GM12878 (cell line): ENCODE results near the gene OS9. TPM values are rescaled to one million over a fixed set of nuclear protein-coding genes. Genes with fewer than 3 reads are reported as not detected.
A peak's percentile ranks its signal among the peaks of the same experiment; 100 is the strongest.

Experiments used
- ATAC-seq: fragments of 200-7000 bp; cut with Tn5 transposase; 3 replicates; pipeline ENCODE4 v1.9.1; 2020; ENCODE audit warnings: mild to moderate bottlenecking, moderate library complexity
- BruUV-seq: library from RNA; stranded (reverse); fragments of 400-500 nt; replicated peaks from 2 replicates; lab custom pipeline; 2021; lab: Mats Ljungman, UMichigan
- CTCF ChIA-PET: fragments of 300-600 bp; sonication (Branson Sonifier 250); formaldehyde crosslinking; extraction: SDS; loops from one replicate; lab custom pipeline; 2021; ENCODE audit warnings: inconsistent platforms; lab: Yijun Ruan, JAX
- POLR2A ChIA-PET: fragments of 350-600 bp; formaldehyde crosslinking; extraction: SDS; loops from one replicate; lab custom pipeline; 2021; ENCODE audit warnings: inconsistent platforms; lab: Charles Lee
- RAD21 ChIA-PET: fragments of 300-600 bp; sonication (Branson Sonifier 250); formaldehyde crosslinking; loops from one replicate; lab custom pipeline; 2023; ENCODE audit warnings: antibody characterized with exemption; ENCODE audit not compliant: unreplicated experiment; lab: Charles Lee
- SMC1A ChIA-PET: fragments of 300-600 bp; sonication (Branson Sonifier 250); formaldehyde crosslinking; loops from one replicate; lab custom pipeline; 2023; ENCODE audit not compliant: unreplicated experiment, uncharacterized antibody; lab: Charles Lee
- DNase-seq: peaks from one replicate; pipeline ENCODE4 v3.0.0-alpha.2; 2011; ENCODE audit warnings: low read depth, low spot score
- FAIRE-seq: peaks from 3 replicates; lab custom pipeline; 2011; peaks lifted over from hg19 to GRCh38; lab: Jason Lieb, UNC
- H2AFZ ChIP-seq: 2 replicates; pipeline ENCODE4 v1.6.0; 2011; ENCODE audit warnings: low read depth, low read length, control low read depth; ENCODE audit not compliant: control insufficient read depth
- H3K27ac ChIP-seq: 2 replicates; pipeline ENCODE4 v1.5.1; 2011; ENCODE audit warnings: control low read depth; ENCODE audit not compliant: control insufficient read depth, insufficient read depth
- H3K27me3 ChIP-seq, 2 experiments: replicated peaks in 1 of 2; 2 replicates each; pipeline versions ENCODE4 v1.6.0 to v1.6.1; 2011; ENCODE audit warnings: low read length in 1 of 2; ENCODE audit not compliant: control insufficient read depth in 2 of 2, insufficient read depth in 2 of 2
- H3K36me3 ChIP-seq, 2 experiments: 2 replicates each; pipeline ENCODE4 v1.5.1; 2011; ENCODE audit warnings: low read length in 1 of 2; ENCODE audit not compliant: control insufficient read depth in 2 of 2, insufficient read depth in 2 of 2
- H3K4me1 ChIP-seq: 2 replicates; pipeline ENCODE4 v1.6.1; 2011; ENCODE audit warnings: mild to moderate bottlenecking, low read length, moderate library complexity, mixed read lengths; ENCODE audit not compliant: control insufficient read depth, insufficient read depth
- H3K4me2 ChIP-seq: 2 replicates; pipeline ENCODE4 v1.6.0; 2011; ENCODE audit warnings: control low read depth; ENCODE audit not compliant: control insufficient read depth, insufficient read depth
- H3K4me3 ChIP-seq: fragments of 200-600 bp; sonication (generic); 2 replicates; pipeline ENCODE4 v1.5.1; 2016
- H3K79me2 ChIP-seq: 2 replicates; pipeline ENCODE4 v1.6.0; 2011; ENCODE audit warnings: low read length; ENCODE audit not compliant: control insufficient read depth, insufficient read depth
- H3K9ac ChIP-seq: 2 replicates; pipeline ENCODE4 v1.8.0; 2011; ENCODE audit warnings: low read length, control low read depth, mixed read lengths; ENCODE audit not compliant: control insufficient read depth, insufficient read depth
- H3K9me3 ChIP-seq: replicated peaks from 3 replicates; pipeline ENCODE4 v1.5.1; 2011; ENCODE audit warnings: mild to moderate bottlenecking, low read length; ENCODE audit not compliant: control insufficient read depth, insufficient read depth
- H4K20me1 ChIP-seq: 2 replicates; pipeline ENCODE4 v1.6.0; 2011; ENCODE audit not compliant: control insufficient read depth, insufficient read depth
- ATF3 ChIP-seq: IDR thresholded peaks from 2 replicates; pipeline ENCODE4 v1.6.1; 2011; ENCODE audit warnings: low read depth, mild to moderate bottlenecking, low read length, moderate library complexity, borderline replicate concordance; ENCODE audit errors: extremely low read depth
- BACH1 ChIP-seq: fragments of 450-650 bp; IDR thresholded peaks from 2 replicates; pipeline ENCODE4 v1.6.1; 2017; ENCODE audit warnings: mild to moderate bottlenecking, borderline replicate concordance
- BHLHE40 ChIP-seq, 2 experiments: fragments of 450-650 bp in 1 of 2; IDR thresholded peaks; 2 replicates each; pipeline ENCODE4 v1.6.1; 2011 to 2017; ENCODE audit warnings: low read depth in 2 of 2, borderline replicate concordance in 1 of 2, improper control_type of control experiment in 1 of 2, low read length in 1 of 2, mild to moderate bottlenecking in 1 of 2
- CHD1 ChIP-seq: IDR thresholded peaks from 2 replicates; pipeline ENCODE4 v1.6.1; 2012; ENCODE audit warnings: low read depth, low read length, improper control_type of control experiment
- DPF2 ChIP-seq: fragments of 450-650 bp; IDR thresholded peaks from 2 replicates; pipeline ENCODE4 v1.6.1; 2017; ENCODE audit warnings: mild to moderate bottlenecking
- GATAD2B ChIP-seq: fragments of 450-650 bp; conservative IDR thresholded peaks from 2 replicates; pipeline ENCODE4 v1.6.1; 2017; ENCODE audit warnings: low read depth, mild to moderate bottlenecking, moderate library complexity
- HDAC2 ChIP-seq: fragments of 200-600 bp; sonication (generic); IDR thresholded peaks from 2 replicates; pipeline ENCODE4 v1.6.1; 2017
- IKZF1 ChIP-seq: fragments of 450-650 bp; conservative IDR thresholded peaks from 2 replicates; pipeline ENCODE4 v1.6.1; 2017; ENCODE audit warnings: antibody characterized with exemption, mild to moderate bottlenecking
- LARP7 ChIP-seq: fragments of 450-650 bp; IDR thresholded peaks from 2 replicates; pipeline ENCODE4 v1.6.1; 2017; ENCODE audit warnings: mild to moderate bottlenecking
- NR2C1 ChIP-seq: fragments of 450-650 bp; IDR thresholded peaks from 2 replicates; pipeline ENCODE4 v1.6.1; 2017; ENCODE audit warnings: antibody characterized with exemption, mild to moderate bottlenecking, moderate library complexity
- NR2F1 ChIP-seq: fragments of 450-650 bp; conservative IDR thresholded peaks from 2 replicates; pipeline ENCODE4 v1.6.1; 2017; ENCODE audit warnings: mild to moderate bottlenecking
- RUNX3 ChIP-seq: IDR thresholded peaks from 2 replicates; pipeline ENCODE4 v1.6.1; 2012; ENCODE audit warnings: low read length, inconsistent platforms
- SMARCA5 ChIP-seq: fragments of 450-650 bp; IDR thresholded peaks from 2 replicates; pipeline ENCODE4 v1.6.1; 2017; ENCODE audit warnings: mild to moderate bottlenecking
- SPI1 ChIP-seq: IDR thresholded peaks from 2 replicates; pipeline ENCODE4 v1.6.1; 2011; ENCODE audit warnings: low read depth, mild to moderate bottlenecking, low read length, moderate library complexity, borderline replicate concordance; ENCODE audit not compliant: insufficient read depth
- ZNF217 ChIP-seq: fragments of 450-650 bp; IDR thresholded peaks from 2 replicates; pipeline ENCODE4 v1.6.1; 2017; ENCODE audit warnings: antibody characterized with exemption, mild to moderate bottlenecking
- ZSCAN29 ChIP-seq: fragments of 450-650 bp; IDR thresholded peaks from 2 replicates; pipeline ENCODE4 v1.6.1; 2017; ENCODE audit warnings: mild to moderate bottlenecking, moderate library complexity
- WGBS: methylation state at CpG from one replicate; pipeline ENCODE4 v1.1.6; 2016; ENCODE audit warnings: low lambda C conversion rate; ENCODE audit not compliant: insufficient replicate concordance, insufficient coverage; ENCODE audit errors: missing lambda C conversion rate; 5-methylcytosine and 5-hydroxymethylcytosine counted together
- in situ Hi-C: fragments of 300-500 bp; cut with MboI; formaldehyde crosslinking; loops from 9 replicates; pipeline ENCODE4 v1.14.3; 2018; ENCODE audit warnings: mixed read lengths
- intact Hi-C: fragments of 100-400 bp; cut with micrococcal nuclease; formaldehyde crosslinking; loops from one replicate; pipeline ENCODE4 v1.14.2; 2022; ENCODE audit not compliant: unreplicated experiment
- polyA plus RNA-seq, 11 experiments: library from polyadenylated mRNA; depleted of rRNA in 4 of 11; unstranded in 6 of 11; stranded (reverse) in 5 of 11; fragments of >200 nt; fragmentation: Nextera tagmentation in 4 of 11; fragmentation: Illumina TruSeq in 1 of 11; extraction: Ambion mirVana in 4 of 11; extraction: Trizol in 1 of 11; gene quantifications; 1 replicate in 1 of 11; 2 replicates in 10 of 11; pipeline versions ENCODE4 v1.2.1 to v1.2.3, GENCODE V29; 2011 to 2016; ENCODE audit warnings: inconsistent platforms in 2 of 11, missing spikeins in 2 of 11, low read depth in 1 of 11
- total RNA-seq, 4 experiments: library from RNA; depleted of rRNA in 3 of 4; stranded (reverse); fragments of >200 nt in 3 of 4; fragmentation: Illumina TruSeq in 1 of 4; extraction: Trizol in 1 of 4; gene quantifications; 2 replicates each; pipeline versions ENCODE4 v1.2.1 to v1.2.3, GENCODE V29; 2013 to 2021

The OS9 gene
- total and polyA plus RNA-seq, 10 of the 15 experiments (the other 5 are each of a cell fraction or from before 2014, with no cell fraction given), result 5.2 to 106 (median 79.1) TPM

GRCh38 chr12:57755454-57756372 lies 61.8 kb downstream of the OS9 start:
- ChIA-PET SMC1A (interaction anchor here (1.0 to 1.9 kb wide), 11 partner anchors 11 to 150 kb away, joined by 3 to 14 read pairs (median 4); partner anchors contain the start of genes CYP27B1, EEF1AKMT3, METTL1 and TSFM), CTCF (interaction anchor here (0.6 to 4.7 kb wide), 29 partner anchors 7 to 477 kb away, joined by 3 to 62 read pairs (median 5); partner anchors contain the start of genes CYP27B1, EEF1AKMT3, METTL1 and TSFM), POLR2A (interaction anchor here (1.0 to 2.5 kb wide), 7 partner anchors 8 to 28 kb away, joined by 3 to 19 read pairs (median 5); partner anchors contain the start of genes EEF1AKMT3, METTL1 and TSPAN31), RAD21 (interaction anchor here (0.6 to 2.0 kb wide), 7 partner anchors 11 to 186 kb away, joined by 3 to 13 read pairs (median 6); partner anchors contain the start of genes ATP23, EEF1AKMT3, METTL1 and TSPAN31)
- TF ChIP-seq BACH1 (peak; percentile 33; the same call in 1 of the 2 replicates), NR2F1 (peak; percentile 85), BHLHE40 (IDR thresholded peaks at IDR 0.05; ENCODE audit: borderline replicate concordance in 1 of 2, low read depth in 2 of 2, low read length in 1 of 2) (peak in 1 of 2 experiments; percentile 32; a peak in 1 of 4 replicates), NR2C1 (0 out of 2 replicates have a peak, but pooled peaks have one; percentile 24), IKZF1 (peak; percentile 41), SMARCA5 (no peak), GATAD2B (peak; percentile 43; the same call in 1 of the 2 replicates), ZNF217 (0 out of 2 replicates have a peak, but pooled peaks have one; percentile 39), CHD1 (no peak), ATF3 (no peak), RUNX3 (no peak), LARP7 (peak; percentile 58; the same call in 1 of the 2 replicates), ZSCAN29 (no peak), DPF2 (peak; percentile 42; the same call in 1 of the 2 replicates), SPI1 (peak; percentile 56), HDAC2 (no peak)
- H4K20me1 ChIP-seq, result no peaks in the 10 kb centered on the region; the same call in 1 of the 2 replicates
- peaks cover 15% of the 10 kb centered on the region for H3K79me2 ChIP-seq
- H3K27ac ChIP-seq, result peak overlapping the region; percentile 43; the same call in 1 of the 2 replicates
- peak overlapping the region; percentile 58 for H3K4me2 ChIP-seq
- WGBS, result 4% methylated on average over 35 of the region's 76 CpGs
- intact Hi-C loops (loop anchor here (1.0 to 10.0 kb wide), 4 partner anchors 17 to 281 kb away; partner anchors contain the start of genes ARHGAP9, EEF1AKMT3 and METTL1), in situ Hi-C loops (no loop called here)
- DNase-seq (no peak), FAIRE-seq (no peak), ATAC-seq (no peak)
- peaks cover 0 to 4% of the 10 kb centered on the region in 2 experiments; a peak in 2 of 4 replicates for H3K36me3 ChIP-seq
- peak overlapping the region; percentile 6; the same call in 1 of the 2 replicates for H2AFZ ChIP-seq
- no TSS peak for BruUV-seq
- H3K4me3 ChIP-seq, result peak overlapping the region; percentile 85
- peak overlapping the region; percentile 60 for H3K9ac ChIP-seq
- no peaks in the 10 kb centered on the region; the same call in 2 of the 3 replicates for H3K9me3 ChIP-seq
- H3K4me1 ChIP-seq, result peaks cover 26% of the 10 kb centered on the region
- no peaks in the 10 kb centered on the region for H3K27me3 ChIP-seq
